ENCODE results near the gene GLI2.

Gene GLI2

DNA sequence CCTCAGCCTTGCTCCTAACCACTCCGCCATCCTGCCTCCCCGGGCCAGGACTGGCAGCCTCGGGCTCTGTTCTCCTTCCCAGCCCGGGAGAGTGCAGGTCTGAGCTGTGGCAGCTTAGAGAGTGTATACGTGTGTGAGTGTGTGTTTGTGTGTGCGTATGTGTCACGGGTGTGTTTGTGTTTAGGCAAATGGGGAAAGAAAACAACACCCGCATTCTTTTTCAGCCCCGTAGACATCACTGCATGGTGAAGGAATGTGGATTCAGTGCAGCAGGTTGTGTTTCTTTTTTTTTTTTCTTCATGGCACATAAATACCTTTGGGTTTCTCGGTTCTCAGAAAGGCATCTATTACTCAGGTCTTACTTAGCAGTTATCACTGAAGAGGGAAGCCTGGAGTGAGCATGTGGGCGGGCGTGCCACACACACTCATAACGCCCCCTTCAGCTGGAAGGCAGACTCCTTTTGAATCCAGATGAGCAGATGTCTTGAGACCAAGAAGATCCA, 44.2 kb downstream of the GLI2 start:
- no peaks in the 10 kb centered on the region for H3K9me3 ChIP-seq
- H3K27me3 ChIP-seq: peaks cover 21% of the 10 kb centered on the region
- H3K36me3 ChIP-seq: no peaks in the 10 kb centered on the region
- H3K4me3 ChIP-seq (ENCODE audit: low read depth in 1 of 2, low read length in 1 of 2): no peak overlapping the region
- H3K27ac ChIP-seq: no peak overlapping the region
- H3K4me1 ChIP-seq (ENCODE audit: control insufficient read depth in 1 of 2, insufficient read depth in 1 of 2, low read depth in 1 of 2, low read length in 1 of 2): no peaks in the 10 kb centered on the region
- TF ChIP-seq, protein P1, sequence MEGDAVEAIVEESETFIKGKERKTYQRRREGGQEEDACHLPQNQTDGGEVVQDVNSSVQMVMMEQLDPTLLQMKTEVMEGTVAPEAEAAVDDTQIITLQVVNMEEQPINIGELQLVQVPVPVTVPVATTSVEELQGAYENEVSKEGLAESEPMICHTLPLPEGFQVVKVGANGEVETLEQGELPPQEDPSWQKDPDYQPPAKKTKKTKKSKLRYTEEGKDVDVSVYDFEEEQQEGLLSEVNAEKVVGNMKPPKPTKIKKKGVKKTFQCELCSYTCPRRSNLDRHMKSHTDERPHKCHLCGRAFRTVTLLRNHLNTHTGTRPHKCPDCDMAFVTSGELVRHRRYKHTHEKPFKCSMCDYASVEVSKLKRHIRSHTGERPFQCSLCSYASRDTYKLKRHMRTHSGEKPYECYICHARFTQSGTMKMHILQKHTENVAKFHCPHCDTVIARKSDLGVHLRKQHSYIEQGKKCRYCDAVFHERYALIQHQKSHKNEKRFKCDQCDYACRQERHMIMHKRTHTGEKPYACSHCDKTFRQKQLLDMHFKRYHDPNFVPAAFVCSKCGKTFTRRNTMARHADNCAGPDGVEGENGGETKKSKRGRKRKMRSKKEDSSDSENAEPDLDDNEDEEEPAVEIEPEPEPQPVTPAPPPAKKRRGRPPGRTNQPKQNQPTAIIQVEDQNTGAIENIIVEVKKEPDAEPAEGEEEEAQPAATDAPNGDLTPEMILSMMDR (IDR thresholded peaks at IDR 0.05): no peak

DNA sequence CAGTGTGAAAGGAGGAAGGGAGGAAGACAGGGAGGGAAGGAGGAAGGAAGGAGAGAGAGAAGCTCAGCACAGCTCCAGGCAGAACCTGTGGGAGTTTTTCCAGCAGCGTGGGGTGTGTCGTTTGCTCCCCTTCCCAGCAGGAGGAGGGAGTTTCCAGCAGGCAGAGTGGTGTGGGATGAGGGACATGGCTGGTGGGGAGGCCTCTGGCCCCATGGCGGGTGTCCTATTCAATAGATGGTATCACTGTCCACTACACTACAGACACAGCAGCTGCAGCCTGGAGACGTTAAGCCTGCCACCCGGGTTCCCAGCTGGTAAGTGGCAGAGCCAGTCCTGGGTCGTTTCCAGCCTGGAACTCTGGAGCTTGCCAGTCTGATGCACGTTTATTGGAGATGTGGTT, 44.7 kb downstream of the GLI2 start:
- peaks cover 21% of the 10 kb centered on the region for H3K27me3 ChIP-seq
- no peak overlapping the region for H3K27ac ChIP-seq
- no peaks in the 10 kb centered on the region for H3K36me3 ChIP-seq
- TF ChIP-seq, protein P1 (IDR thresholded peaks at IDR 0.05): no peak
- H3K4me3 ChIP-seq (ENCODE audit: low read depth in 1 of 2, low read length in 1 of 2): no peak overlapping the region
- H3K9me3 ChIP-seq: no peaks in the 10 kb centered on the region
- H3K4me1 ChIP-seq (ENCODE audit: control insufficient read depth in 1 of 2, insufficient read depth in 1 of 2, low read depth in 1 of 2, low read length in 1 of 2): no peaks in the 10 kb centered on the region

DNA sequence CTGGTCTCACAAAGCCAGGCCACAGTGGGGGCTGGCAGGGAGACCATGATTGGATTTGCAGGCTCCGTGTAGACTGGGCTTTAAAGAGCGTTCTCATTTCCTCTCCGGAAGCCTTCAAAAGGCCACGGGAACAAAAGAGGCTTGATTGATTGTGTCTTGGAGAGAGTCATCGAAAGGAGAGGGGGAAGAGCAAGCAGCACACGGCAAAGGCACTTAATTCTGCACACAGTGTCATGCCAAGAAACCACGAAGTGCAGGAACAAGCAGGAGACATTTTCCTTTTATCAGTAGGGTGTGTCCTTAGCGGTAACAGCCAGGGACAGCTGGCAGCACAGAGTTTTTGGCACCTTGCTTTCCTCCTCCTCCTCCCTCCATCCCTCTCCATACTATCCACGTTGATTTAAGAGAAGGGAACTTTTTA, 47.7 kb downstream of the GLI2 start:
- H3K4me1 ChIP-seq (ENCODE audit: control insufficient read depth in 1 of 2, insufficient read depth in 1 of 2, low read depth in 1 of 2, low read length in 1 of 2): no peaks in the 10 kb centered on the region

DNA sequence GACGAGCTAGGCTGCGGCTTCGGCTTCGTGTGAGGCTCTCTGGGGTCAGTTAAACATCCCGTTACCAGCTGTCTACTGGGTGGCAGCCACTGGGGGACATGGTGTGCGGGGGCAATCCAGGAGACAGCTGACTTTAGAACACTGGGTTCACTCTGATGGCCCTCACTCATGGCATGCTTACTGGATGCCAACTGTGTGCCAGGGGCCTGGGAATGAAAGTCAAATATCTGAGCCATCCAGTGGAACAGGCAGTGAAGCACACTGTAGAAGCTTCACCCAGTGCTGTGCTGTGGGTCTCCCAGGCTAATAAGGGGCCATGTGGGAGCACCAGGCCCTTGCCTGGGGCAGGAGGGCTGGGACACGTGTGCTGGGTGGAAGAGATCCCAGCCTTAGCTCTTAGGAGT, 48.3 kb downstream of the GLI2 start:
- TF ChIP-seq, protein P1 (IDR thresholded peaks at IDR 0.05): no peak
- peaks cover 21% of the 10 kb centered on the region for H3K27me3 ChIP-seq
- no peaks in the 10 kb centered on the region for H3K36me3 ChIP-seq
- H3K27ac ChIP-seq: no peak overlapping the region
- H3K4me1 ChIP-seq (ENCODE audit: control insufficient read depth in 1 of 2, insufficient read depth in 1 of 2, low read depth in 1 of 2, low read length in 1 of 2): no peaks in the 10 kb centered on the region
- H3K4me3 ChIP-seq (ENCODE audit: low read depth in 1 of 2, low read length in 1 of 2): no peak overlapping the region
- H3K9me3 ChIP-seq: no peaks in the 10 kb centered on the region

More for the DNA sequence above, 47.7 kb downstream of the GLI2 start:
- H3K4me3 ChIP-seq (ENCODE audit: low read depth in 1 of 2, low read length in 1 of 2): no peak overlapping the region
- H3K9me3 ChIP-seq: no peaks in the 10 kb centered on the region
- H3K27ac ChIP-seq: no peak overlapping the region
- TF ChIP-seq, protein P1 (IDR thresholded peaks at IDR 0.05): no peak
- H3K36me3 ChIP-seq: no peaks in the 10 kb centered on the region
- peaks cover 21% of the 10 kb centered on the region for H3K27me3 ChIP-seq
